Amniotic stem cell (primary cell): ENCODE measurements around the gene SRGAP3.
"Not testable (repeated sequence)": the region's sequence is repeated elsewhere in the genome, so short reads cannot be mapped to it uniquely, and the experiment has no call there.

Source experiments
- DNase-seq: peaks from one replicate; lab custom pipeline; 2025; lab: John Stamatoyannopoulos, UW

SRGAP3 gene

DNA sequence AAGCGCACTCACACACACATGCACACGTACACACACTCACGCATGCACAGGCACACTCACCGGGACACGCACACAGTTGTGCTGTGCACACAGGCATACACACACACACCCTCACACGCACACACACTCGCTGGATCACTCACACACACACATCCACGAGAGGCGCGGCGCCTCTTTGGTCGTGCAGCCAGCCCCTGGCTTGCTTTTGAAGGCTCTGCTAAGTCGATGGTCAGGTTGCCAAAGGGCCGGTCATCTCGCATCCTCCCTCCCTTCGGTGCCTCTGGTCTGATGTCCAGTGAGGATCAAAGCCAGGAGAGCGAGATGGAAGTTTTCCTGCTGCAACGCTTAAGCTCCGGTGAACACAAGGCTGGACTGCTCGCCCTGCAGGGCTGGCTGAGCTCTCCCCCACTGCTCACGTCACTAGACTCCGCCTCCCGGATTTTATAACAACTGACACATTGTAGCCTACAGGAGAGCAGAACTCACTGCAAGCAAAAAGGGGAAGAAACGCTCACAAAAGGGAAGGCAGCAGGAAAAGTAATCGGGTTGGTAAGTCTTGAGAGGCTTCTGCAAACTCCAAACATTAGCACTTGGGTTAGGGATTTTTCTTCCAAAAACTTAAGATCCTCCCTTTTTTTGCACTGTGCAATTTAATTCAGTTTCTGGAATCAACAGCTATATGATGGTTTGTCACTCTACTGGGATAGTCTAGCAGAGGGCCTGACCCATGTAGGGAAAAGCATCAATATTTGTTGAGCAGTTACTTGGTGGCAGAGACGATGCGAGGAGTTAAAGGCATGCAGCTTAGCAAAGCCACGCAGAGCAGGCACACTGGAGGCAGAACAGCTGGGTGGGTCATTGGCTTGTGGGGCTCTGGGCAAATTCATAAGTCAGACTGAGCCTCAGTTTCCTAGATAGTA lies at the start of gene SRGAP3:
TSS of gene SRGAP3 (minus strand) at position 374 of the 920 bp plus-strand sequence. CDS start 695 bp downstream, outside the sequence.
- DNase-seq, result peak; percentile 12

DNA sequence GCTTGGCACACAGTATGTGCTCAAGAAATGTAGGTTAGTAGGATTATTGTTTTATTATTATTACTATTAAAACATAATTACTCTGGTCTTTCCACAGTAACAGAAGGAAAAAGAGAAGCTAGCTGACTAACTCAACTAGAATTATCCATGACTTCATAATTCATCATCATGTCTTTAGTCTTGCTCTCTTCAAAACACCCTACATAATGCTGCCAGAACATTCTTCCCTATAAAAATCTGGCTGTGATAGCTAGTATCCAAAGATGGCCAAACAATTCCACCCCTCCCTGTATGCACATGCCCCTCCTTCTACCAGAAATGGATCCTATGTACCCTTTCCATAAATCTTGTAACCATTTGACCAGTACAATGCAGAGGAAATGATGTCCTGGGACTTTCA lies 48.8 kb upstream of the SRGAP3 start:
- DNase-seq, result no peak

DNA sequence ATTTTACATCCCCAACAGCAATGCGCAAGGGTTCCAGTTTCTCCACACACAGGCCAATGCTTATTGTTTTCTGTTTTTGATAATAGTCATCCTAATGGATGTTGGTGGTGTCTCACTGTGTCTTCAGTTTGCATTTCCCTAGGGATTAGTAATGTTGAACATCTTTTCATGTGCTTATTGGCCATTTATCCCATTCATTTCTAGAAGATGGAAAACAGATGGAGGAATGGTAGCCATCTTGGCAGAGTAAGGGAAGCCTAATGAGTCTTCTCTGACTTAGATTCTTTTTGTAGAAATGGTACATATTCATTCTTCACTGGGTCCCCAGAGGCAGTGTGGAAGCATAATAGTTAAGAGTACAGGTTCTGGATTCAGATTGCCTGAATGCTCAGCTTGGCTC lies 46.8 kb upstream of the SRGAP3 start:
- DNase-seq, result no peak

DNA sequence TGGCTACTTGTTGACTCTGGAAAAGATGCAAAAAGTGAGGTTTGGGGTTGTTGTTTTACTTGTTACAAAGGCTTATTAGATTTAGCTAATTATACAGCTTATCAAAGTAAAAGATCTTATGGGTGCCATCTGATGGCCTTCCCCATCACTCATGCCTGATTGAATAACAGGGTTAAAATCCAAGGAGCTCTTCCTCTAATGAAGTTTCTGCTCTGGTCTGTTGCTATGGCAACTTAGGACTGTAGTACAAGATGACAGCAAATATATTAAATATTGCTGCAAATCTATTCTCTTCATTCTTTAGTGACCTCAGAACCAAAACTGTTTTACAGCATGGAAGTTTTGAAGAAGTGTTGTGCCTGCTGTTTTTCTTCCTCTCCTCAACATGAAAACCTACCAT lies 45.6 kb upstream of the SRGAP3 start:
- DNase-seq, result no peak

DNA sequence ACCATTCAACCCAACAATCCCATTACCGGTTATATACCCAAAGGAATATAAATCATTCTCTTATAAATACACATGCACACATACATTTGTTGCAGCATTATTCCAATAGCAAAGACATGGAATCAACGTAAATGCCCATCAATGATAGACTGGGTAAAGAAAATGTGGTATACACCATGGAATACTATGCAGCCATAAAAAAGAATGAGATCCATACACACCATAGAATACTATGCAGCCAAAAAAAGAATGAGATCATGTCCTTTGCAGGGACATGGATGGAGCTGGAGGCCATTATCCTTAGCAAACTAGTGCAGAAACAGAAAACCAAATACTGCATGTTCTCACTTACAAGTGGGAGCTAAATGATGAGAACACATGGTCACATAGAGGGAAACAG lies 44.5 kb upstream of the SRGAP3 start:
- not testable (repeated sequence) for DNase-seq

DNA sequence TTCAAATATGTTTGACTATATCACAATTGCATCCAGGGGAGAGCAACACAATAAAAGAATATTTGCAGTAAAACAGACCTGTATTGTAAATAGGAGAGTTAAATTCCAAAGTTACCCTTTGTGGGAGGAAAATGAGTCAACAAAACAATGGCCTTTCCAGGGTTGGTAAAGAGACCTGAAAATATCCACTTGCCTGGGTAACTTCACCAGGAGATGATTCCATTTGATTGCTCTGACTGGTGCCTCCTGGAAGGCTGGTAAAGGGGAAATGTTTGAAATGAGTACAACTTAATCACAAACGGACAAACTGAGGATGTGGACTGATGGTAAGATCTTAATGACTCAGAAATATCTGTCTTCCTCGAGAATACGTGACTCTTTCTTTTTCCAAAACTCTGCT lies 43.6 kb upstream of the SRGAP3 start:
- no peak for DNase-seq

DNA sequence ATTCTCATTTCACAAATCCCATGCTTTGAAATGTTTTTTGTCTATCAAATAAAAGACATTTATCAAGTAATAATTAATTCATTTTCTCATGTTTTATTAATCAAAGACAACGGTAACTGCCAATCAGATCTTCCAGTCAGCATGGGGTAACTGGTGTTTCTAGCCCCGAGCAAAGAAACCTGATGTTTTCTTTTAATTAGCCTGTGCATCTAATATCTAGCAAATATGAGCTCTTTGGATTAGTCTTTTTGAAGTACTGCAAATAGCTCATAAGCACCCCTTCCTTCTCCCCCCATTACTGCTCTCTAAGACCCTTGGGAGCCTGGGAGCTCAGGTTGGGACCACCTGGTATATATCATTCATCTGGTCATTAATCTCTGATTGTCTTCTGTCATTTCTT lies 43.1 kb upstream of the SRGAP3 start:
- DNase-seq, result no peak

DNA sequence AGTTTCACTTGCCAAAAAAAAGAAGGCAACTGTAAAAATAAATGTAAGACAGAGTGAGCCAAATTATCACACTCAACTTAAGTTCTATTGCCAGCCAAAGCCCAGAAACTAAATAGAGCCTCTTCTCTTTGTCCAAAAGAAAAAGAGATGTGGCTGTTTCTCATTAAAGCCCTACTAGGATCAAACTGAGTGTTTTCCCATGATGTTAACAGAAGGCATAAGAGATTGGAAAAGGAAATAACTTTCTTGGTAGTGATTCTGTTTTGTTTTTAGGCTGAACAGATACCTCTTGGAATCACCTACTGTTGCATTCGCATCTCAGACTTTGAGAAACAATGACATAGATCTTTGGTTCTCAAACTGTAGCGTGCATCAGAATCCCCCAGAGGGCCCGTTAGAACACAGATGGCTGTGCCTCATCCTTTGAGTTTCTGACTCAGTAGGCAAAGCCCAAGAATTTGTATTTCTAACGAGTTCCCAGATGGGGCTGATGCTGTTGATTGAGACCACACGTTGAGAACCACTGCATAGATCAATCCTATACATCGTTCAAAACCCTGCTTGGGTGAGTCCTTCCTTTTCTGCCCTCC lies 42.5 kb upstream of the SRGAP3 start:
- no peak for DNase-seq

DNA sequence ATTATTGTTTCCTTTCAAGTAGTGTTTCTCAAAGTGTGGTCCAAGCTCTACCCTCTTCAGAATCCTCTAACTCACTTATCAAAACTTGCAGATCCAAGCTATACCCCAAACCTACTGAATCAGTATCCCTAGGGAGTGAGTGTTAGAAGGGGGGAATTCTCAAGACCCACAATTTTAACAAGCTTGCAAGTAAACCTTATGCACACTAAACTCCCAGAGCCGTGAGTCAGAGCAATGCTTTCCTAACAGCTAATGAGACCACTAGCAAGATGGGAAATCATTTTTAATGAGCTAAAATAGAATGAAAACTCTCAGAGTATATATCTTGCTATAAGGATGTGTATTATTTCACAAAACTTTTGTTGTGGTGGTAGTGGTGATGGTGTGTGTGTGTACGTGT lies 41.1 kb upstream of the SRGAP3 start:
- DNase-seq, result no peak

DNA sequence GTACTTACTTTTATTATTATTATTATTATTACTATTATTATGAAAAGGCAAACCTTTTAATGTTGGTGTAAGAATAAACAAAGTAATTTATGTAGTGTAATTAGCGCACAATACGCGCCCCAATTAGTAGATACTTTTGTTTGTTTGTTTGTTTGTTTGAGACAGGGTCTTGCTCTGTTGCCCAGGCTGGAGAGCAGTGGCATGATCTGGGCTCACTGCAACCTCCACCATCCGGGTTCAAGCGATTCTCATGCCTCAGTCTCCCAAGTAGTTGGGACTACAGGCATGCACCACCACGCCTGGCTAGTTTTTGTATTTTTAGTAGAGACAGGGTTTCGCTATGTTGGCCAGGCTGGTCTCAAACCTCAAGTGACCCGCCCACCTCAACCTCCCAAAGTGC lies 32.1 kb upstream of the SRGAP3 start:
- DNase-seq, result not testable (repeated sequence)

DNA sequence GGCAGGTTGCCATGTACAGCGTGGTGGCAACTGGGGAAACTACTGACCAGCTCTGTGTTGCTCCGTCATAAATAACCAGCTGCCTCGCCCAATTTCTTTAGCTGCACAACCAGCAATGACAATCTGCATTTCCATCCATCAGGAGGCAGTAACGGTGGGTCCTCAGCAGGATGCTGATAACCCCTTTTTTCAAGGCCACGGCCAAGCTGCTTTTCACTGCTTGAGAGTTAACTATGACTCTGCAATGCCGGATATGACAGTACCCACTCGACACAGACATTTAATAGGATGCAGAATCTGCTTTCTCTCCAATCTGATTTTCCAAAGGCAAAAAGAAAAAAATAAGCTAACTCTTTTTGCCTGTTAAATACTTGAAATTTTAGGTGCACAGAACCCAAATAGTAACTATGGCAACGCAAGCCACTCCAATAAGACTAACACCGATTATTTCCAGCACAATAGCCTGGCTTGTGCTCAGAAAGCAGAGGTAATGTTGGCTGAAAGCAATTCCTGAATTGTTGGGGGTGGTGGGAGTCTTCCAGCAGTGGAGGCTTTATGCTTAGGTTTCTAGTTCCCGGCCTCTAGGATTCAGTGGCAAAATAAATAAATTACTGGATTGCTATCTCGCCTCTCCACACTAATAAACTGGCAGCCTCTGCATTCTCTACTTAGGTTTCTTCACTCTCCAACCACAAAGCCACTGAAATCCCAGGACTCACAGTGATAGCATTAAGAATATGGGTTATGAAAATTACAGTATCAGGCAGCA lies 31.2 kb upstream of the SRGAP3 start:
- no peak for DNase-seq

DNA sequence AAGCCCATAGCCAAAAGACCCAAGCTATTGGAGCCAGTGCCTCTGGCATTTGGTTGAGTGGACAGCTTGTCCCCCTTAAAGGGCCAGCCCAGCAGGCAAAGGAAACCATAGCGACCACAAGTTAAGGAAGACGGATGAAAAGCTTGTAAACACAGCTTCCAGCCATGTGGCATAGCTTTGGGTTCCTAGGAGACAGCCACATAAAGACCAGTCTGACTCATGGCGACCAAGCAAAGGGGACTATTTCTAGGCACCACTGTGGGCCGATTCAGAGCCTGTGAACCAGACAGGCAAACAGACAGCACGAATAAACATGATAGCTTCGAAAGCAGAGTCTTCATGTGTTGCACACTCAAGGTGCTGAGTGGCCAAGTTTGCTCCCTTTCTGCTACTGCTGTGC lies 30.5 kb upstream of the SRGAP3 start:
- no peak for DNase-seq

DNA sequence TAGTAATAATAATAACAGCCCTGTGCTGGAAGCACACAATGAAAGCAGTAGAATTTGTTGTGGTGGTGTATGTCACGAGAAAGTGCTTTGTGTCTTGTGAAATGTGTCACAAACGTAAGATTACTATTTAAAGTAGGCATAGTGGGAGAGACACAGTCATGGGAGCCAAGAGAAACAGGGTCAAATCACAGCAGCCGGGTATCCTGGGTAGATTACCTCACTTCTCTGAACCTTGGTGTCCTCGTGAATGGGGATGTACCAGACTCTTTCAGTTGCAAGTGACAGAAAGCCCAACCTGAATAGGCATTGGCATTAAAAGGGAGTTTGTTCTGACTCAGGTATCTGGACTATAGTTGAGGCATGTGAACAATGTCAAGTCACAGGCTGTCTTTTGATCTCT lies 29.1 kb upstream of the SRGAP3 start:
- DNase-seq, result no peak

DNA sequence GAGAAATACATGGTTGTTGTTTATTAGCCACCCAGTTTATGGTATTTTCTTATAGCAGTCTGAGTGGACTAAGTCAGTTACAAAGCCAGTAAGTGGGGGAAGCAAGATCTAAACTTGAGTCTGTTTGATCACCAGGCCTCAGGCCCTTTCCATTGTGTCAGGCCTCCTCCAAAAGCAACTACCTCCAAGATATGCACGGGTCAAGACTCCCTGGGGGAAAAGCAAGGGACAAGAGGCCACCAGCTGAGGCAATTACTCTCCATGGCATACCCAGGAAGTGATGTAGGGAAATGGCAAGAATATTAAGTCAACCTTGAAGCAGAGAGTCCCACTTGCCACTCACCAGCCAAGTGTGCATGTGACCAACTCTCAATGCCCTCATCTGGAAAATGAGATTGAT lies 28.6 kb upstream of the SRGAP3 start:
- no peak for DNase-seq

DNA sequence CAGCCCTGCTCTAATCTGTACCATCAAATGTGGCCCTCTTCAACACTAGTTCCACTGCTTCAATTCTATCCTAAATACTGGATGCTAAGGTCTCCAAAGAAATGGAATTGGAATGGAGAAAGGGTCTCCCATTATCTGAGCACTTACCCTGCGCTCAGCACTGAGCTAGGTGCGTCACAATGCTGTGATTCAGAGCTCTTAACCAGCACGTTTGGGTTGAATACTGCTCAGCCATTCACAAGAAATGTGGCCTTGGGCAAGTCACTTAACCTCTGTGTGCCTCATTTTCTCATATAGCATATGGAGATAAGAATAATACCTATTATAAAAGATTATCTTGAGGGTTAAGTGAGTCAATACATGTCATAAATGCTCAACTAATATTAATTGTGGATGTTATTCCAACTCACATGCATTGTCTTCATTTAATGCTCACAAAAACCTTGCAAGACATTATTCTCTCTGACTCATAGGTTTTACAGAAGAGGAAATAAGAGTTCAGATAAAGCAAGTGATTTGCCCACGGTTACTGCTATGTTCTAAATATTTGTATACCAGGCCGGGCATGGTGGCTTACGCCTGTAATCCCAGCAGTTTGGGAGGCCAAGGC lies 27.4 kb upstream of the SRGAP3 start:
- no peak for DNase-seq

DNA sequence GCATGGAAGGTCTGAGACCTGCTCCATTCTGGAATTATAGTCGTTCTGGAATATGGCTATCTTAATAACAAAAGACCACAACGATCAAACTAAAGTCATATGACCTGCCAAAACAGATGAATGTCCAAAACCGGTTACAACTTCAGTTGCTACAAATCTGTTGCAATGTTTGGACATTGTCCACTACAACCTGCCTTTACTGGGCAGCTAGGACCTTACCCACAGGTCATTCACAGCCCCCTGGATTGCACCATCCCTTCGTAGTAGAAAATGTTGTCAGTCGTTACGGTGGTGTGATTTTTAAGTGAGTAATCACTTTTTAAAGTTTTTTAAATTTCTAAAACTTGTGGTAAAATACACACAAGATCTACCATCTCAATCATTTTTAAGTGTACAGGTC lies 22.5 kb upstream of the SRGAP3 start:
- DNase-seq, result no peak

DNA sequence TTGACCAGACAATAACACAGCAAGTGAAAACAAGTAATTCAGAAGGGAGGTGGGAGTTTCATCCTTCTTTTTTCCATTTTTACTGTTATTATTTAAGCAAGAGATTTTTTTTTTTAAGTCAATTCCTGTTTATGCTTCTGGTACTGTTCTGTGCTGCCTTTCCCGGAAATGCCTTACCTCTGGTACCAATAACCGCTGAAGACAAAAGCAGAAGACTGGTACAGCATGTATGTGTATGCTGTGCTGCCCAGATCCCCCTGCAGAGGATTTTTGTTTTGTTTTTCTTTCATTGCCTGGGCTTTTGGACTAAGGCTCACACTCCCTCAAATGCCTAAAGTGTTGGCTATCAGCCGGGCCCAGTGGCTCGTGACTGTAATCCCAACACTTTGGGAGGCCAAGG lies 21.3 kb upstream of the SRGAP3 start:
- no peak for DNase-seq

DNA sequence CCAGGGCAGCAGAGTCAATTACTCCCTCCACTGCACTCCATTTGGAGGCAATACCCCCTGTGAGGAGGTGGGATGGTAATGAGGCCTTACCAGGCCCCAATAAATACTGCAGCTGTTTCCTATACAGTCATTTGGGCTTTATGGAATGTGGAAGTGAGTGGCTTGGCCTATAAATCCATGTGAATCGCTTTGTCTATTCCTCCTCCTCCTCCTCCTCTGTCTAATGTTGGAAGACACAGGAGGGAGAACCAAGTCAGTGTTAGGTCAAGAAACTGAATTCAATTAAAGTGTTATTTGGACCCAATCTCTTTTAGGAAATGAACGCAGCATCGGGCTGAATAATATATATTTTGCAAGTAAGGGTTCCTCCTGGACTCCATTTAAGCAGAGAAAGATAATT lies 17.3 kb upstream of the SRGAP3 start:
- no peak for DNase-seq

DNA sequence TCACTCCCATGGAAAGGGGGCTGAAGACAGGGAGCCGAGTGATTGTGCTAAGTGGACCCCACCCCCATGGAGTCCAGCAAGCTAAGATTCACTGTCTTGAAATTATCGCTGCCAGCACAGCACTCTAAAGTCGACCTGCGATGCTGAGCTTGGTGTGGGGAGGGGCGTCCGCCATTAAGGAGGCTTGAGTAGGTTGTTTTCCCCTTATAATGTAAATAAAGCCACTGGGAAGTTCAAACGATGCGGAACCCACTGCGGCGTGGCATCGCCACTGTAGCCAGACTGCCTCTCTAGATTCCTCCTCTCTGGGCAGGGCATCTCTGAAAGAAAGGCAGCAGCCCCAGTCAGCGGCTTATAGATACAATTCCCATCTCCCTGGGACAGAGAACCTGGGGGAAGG lies 10.9 kb upstream of the SRGAP3 start:
- DNase-seq, result no peak

DNA sequence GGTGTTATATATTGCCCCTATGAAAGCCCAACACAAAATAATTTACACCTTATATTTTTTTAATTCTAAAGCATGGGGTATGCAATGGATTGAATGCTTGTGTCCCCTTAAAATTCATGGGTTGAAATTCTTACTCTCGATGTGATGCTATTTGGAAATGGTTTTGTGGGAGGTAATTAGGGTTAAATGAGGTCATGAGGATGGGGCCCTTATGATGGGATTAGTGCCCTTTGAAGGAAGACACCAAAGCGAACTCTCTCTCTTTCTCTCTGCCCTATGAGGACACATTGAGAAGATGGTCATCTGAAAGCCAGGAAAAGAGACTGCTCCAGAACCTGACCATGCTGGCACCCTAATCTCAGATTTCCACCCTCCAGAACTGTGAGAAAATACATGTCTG lies 7.6 kb upstream of the SRGAP3 start:
- no peak for DNase-seq

DNA sequence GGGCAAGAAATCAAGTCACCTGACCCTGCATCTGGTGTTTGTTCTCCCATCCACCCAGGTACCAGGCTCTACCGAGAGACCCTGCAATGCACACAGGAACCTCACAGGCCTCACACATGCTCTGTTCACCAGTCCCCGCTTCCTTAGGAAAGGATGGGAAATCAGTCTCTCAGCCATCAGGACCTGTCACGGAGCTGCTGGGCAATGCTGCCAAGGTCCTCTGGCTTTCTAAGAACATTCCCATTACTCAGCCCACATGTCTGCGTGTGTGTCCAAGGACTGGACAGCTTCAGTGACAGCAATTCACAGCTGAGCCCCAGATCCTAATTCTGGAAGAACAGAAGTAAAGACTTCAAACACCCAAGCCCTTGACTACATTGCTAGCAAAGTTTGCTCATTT lies 6.5 kb upstream of the SRGAP3 start:
- DNase-seq, result no peak

DNA sequence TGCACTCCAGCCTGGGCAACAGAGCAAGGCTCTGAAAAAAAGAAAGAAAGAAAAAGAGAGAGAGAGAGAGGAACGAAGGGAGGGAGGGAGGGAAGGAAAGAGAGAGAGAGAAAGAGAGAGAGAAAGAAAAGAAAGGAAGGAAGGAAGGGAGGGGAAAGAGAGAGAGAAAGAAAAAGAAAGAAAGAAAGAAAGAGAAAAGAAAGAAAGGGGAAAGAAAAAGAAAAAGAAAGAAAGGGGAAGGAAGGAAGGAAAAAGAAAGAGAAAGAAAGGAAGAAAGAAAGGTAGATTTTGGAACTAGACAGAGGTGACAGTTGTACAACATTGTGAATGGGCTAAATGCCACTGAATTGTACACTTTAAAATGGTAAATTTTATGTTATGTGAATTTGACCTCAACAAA lies 5.3 kb upstream of the SRGAP3 start:
- DNase-seq, result no peak

DNA sequence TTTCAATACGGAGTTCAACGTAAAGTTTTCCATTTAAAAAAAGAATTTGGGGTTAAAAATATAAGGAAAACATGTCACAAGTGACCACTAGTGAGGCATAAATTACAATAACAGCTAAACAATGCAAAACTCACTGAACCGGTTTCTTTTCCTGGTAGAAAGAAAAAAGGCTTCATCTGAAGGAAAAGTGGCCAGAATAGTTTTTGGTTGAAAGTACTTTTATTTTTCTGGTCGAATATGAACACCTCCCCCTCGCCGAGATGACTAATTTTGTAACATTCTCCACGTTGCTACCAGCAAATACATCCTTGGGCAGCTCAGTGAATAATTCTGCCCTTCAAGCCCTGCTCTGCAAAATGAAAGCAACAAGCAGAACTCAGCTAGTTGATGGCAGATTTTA lies 3.9 kb upstream of the SRGAP3 start:
- DNase-seq, result no peak
